Chondrocyte (in vitro differentiated cells): ENCODE measurements around the gene LIN52. TPM values are rescaled to one million over a fixed set of nuclear protein-coding genes. Genes with fewer than 3 reads are reported as not detected.

Experiments used
- DNase-seq: peaks from one replicate; pipeline ENCODE4 v3.0.0; 2021; ENCODE audit warnings: mixed read lengths, low spot score
- H3K27ac Mint-ChIP-seq: one replicate; pipeline ENCODE4 v1.8.0; 2021; ENCODE audit warnings: mild to moderate bottlenecking, moderate library complexity, mixed read lengths; ENCODE audit not compliant: unreplicated experiment
- H3K27me3 Mint-ChIP-seq: 2 replicates; pipeline ENCODE4 v1.8.0; 2021; ENCODE audit warnings: low read depth, mixed read lengths
- H3K36me3 Mint-ChIP-seq: 2 replicates; pipeline ENCODE4 v1.8.0; 2021; ENCODE audit warnings: low read depth, mixed read lengths
- H3K4me1 Mint-ChIP-seq: 2 replicates; pipeline ENCODE4 v1.8.0; 2021; ENCODE audit warnings: low read depth, mild to moderate bottlenecking, mixed read lengths
- H3K4me3 Mint-ChIP-seq: one replicate; pipeline ENCODE4 v1.8.0; 2021; ENCODE audit warnings: mild to moderate bottlenecking, moderate library complexity, mixed read lengths; ENCODE audit not compliant: unreplicated experiment
- H3K9me3 Mint-ChIP-seq: 2 replicates; pipeline ENCODE4 v1.8.0; 2021; ENCODE audit warnings: low read depth, mixed read lengths
- total RNA-seq: library from RNA; stranded (reverse); gene quantifications from 3 replicates; pipeline ENCODE4 v1.2.1, GENCODE V29; 2021
- TF ChIP-seq, protein P1 (sequence below): fragments of 200-600 bp; sonication (generic); IDR thresholded peaks from 2 replicates; pipeline ENCODE4 v1.5.0; 2021; ENCODE audit warnings: antibody characterized with exemption, mild to moderate bottlenecking, moderate library complexity

LIN52 gene
- total RNA-seq, 1 donor from 2014 or later = 6.6 TPM

DNA sequence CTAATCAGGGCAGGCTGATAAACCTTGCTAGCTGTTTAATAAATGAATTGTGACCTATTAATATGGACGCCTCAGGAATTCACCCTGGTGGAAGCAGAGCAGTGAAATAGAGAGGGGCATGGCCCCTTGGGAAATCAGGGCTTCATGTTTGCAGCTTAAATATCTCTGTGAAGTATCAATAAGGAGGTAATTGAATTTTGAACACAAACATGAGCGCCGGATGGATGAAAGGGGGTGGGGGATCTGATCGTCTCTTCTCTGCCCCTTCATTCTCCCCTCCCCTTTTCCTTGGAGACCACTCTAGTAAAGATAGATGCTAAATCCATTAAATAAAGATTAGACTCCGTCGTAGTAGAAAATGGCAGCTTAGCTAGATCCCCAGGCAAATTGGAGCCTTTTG, 70.5 kb downstream of the LIN52 start:
- Mint-ChIP-seq H3K4me1 (peaks cover 10% of the 10 kb centered on the region), H3K9me3 (no peaks in the 10 kb centered on the region), H3K27ac (no peak overlapping the region), H3K36me3 (peaks cover 2% of the 10 kb centered on the region), H3K27me3 (no peaks in the 10 kb centered on the region), H3K4me3 (no peak overlapping the region)
- TF ChIP-seq, protein P1, sequence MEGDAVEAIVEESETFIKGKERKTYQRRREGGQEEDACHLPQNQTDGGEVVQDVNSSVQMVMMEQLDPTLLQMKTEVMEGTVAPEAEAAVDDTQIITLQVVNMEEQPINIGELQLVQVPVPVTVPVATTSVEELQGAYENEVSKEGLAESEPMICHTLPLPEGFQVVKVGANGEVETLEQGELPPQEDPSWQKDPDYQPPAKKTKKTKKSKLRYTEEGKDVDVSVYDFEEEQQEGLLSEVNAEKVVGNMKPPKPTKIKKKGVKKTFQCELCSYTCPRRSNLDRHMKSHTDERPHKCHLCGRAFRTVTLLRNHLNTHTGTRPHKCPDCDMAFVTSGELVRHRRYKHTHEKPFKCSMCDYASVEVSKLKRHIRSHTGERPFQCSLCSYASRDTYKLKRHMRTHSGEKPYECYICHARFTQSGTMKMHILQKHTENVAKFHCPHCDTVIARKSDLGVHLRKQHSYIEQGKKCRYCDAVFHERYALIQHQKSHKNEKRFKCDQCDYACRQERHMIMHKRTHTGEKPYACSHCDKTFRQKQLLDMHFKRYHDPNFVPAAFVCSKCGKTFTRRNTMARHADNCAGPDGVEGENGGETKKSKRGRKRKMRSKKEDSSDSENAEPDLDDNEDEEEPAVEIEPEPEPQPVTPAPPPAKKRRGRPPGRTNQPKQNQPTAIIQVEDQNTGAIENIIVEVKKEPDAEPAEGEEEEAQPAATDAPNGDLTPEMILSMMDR = no peak
- no peak for DNase-seq

DNA sequence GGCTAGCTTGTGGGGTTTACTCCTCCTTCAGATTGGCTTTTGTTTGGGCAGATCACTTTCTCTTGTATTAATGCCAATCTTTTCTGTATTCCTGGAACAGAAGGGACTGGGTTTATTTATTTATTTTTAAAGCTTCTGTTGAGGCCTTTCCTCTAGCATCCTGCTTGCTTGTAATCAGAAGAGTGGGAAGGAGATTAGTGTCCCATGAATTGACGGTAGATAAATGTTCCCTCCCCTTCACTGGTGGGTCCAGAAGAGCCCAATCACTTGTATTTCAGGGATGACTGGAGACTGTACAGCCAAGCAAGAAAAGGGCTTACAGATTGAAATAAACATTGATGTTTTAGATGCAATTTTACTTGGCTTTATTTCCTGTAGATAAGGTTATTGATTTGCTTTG, 71.0 kb downstream of the LIN52 start:
- Mint-ChIP-seq H3K4me3 (no peak overlapping the region), H3K4me1 (peaks cover 10% of the 10 kb centered on the region), H3K27ac (no peak overlapping the region)

DNA sequence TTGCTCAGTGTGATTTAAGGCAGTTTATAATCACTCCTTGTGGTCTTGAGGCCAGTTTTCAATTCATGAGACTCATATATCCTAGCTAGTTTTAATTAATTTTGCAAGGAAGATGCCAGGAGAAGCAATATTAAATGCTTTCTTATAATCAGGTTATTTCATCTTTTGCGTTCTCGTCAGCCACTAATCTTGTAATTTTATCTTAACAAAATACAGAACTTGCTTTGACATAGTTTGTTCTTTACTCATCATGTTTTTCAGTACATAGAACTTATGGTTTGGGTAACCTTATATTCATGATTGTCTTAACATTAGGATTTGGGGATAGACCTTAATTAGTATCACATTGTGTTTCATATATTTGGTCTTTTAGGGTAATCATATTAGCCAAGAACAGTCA, 76.0 kb downstream of the LIN52 start:
- H3K4me1 Mint-ChIP-seq = no peaks in the 10 kb centered on the region
- DNase-seq = no peak
- H3K4me3 Mint-ChIP-seq = no peak overlapping the region
- TF ChIP-seq, protein P1 = no peak
- H3K36me3 Mint-ChIP-seq = peaks cover 3% of the 10 kb centered on the region
- no peak overlapping the region for H3K27ac Mint-ChIP-seq
- no peaks in the 10 kb centered on the region for H3K27me3 Mint-ChIP-seq
- H3K9me3 Mint-ChIP-seq = no peaks in the 10 kb centered on the region

More for the DNA sequence above, 71.0 kb downstream of the LIN52 start:
- Mint-ChIP-seq H3K9me3 (no peaks in the 10 kb centered on the region), H3K36me3 (peaks cover 2% of the 10 kb centered on the region), H3K27me3 (no peaks in the 10 kb centered on the region)
- TF ChIP-seq, protein P1 = no peak
- no peak for DNase-seq

- H3K4me3 Mint-ChIP-seq = no peak overlapping the region
- TF ChIP-seq, protein P1 = no peak
- no peaks in the 10 kb centered on the region for H3K27me3 Mint-ChIP-seq
- H3K36me3 Mint-ChIP-seq = peaks cover 3% of the 10 kb centered on the region
- H3K27ac Mint-ChIP-seq = no peak overlapping the region
- H3K4me1 Mint-ChIP-seq = no peaks in the 10 kb centered on the region
- H3K9me3 Mint-ChIP-seq = no peaks in the 10 kb centered on the region
- DNase-seq = no peak
These were observed 76.9 kb downstream of the LIN52 start for GRCh38 chr14:74161526-74162158.

GRCh38 chr14:74169906-74170305, 85.2 kb downstream of the LIN52 start:
- Mint-ChIP-seq H3K4me3 (no peak overlapping the region), H3K27me3 (no peaks in the 10 kb centered on the region), H3K27ac (no peak overlapping the region), H3K36me3 (no peaks in the 10 kb centered on the region), H3K9me3 (no peaks in the 10 kb centered on the region), H3K4me1 (no peaks in the 10 kb centered on the region)
- no peak for DNase-seq
- TF ChIP-seq, protein P1 = no peak
